K562 (cell line): Measurements from ENCODE around the gene PAX5. TPM values are rescaled to one million over a fixed set of nuclear protein-coding genes. Genes with fewer than 3 reads are reported as not detected.

Experiments used
- ATAC-seq: fragments of 200-7000 bp; cut with Tn5 transposase; 3 replicates; pipeline ENCODE4 v1.9.1; 2020; ENCODE audit warnings: moderate library complexity
- BruUV-seq: library from RNA; stranded (reverse); fragments of 400-500 nt; replicated peaks from 2 replicates; lab custom pipeline; 2021; lab: Mats Ljungman, UMichigan
- CTCF ChIA-PET: fragments of 300-600 bp; formaldehyde crosslinking; extraction: SDS; loops from one replicate; lab custom pipeline; 2021; ENCODE audit warnings: low intra/inter-chr PET ratio; lab: Yijun Ruan, JAX
- POLR2A ChIA-PET: fragments of 300-600, 350-650 bp; sonication (Branson Sonifier 250); formaldehyde crosslinking; extraction: SDS; loops from one replicate; lab custom pipeline; 2021; ENCODE audit warnings: antibody characterized with exemption, inconsistent platforms; lab: Yijun Ruan, JAX
- DNase-seq, 4 experiments: peaks; one replicate each; pipeline versions ENCODE4 v3.0.0 to v3.0.0-alpha.2; 2011 to 2018; ENCODE audit warnings: low spot score in 3 of 4, mixed read lengths in 3 of 4; ENCODE audit errors: extremely low read depth in 1 of 4
- FAIRE-seq: peaks from 2 replicates; lab custom pipeline; 2011; peaks lifted over from hg19 to GRCh38; lab: Jason Lieb, UNC
- H2AFZ ChIP-seq: 2 replicates; pipeline ENCODE4 v1.6.0; 2011; ENCODE audit warnings: low read depth, low read length, control low read depth, inconsistent platforms
- H3K27ac ChIP-seq: fragments of 200-600 bp; 3 replicates; pipeline ENCODE4 v1.8.0; 2011; ENCODE audit warnings: low read depth, mild to moderate bottlenecking, control low read depth, inconsistent platforms, low read length, moderate library complexity, mixed read lengths; ENCODE audit errors: extremely low read depth
- H3K27me3 ChIP-seq, 2 experiments: fragments of 300-600 bp in 1 of 2; 2 replicates in 1 of 2; 3 replicates in 1 of 2; pipeline versions ENCODE4 v1.6.0 to v1.8.0; 2011; ENCODE audit warnings: inconsistent platforms in 2 of 2, low read length in 2 of 2, mild to moderate bottlenecking in 1 of 2, mixed read lengths in 1 of 2, moderate library complexity in 1 of 2; ENCODE audit not compliant: control insufficient read depth in 2 of 2, insufficient read depth in 2 of 2
- H3K36me3 ChIP-seq: fragments of 300-600 bp; 3 replicates; pipeline ENCODE4 v1.8.0; 2011; ENCODE audit warnings: mild to moderate bottlenecking, low read length, inconsistent platforms; ENCODE audit not compliant: control insufficient read depth, insufficient read depth
- H3K4me1 ChIP-seq, 2 experiments: fragments of 200-600 bp in 1 of 2; replicated peaks in 1 of 2; 2 replicates in 1 of 2; 3 replicates in 1 of 2; pipeline versions ENCODE4 v1.5.1 to v1.8.0; 2011; ENCODE audit warnings: inconsistent platforms in 2 of 2, low read length in 2 of 2, mild to moderate bottlenecking in 1 of 2, mixed read lengths in 1 of 2, moderate library complexity in 1 of 2; ENCODE audit not compliant: control insufficient read depth in 2 of 2, insufficient read depth in 2 of 2
- H3K4me2 ChIP-seq: 2 replicates; pipeline ENCODE4 v1.6.1; 2011; ENCODE audit warnings: low read length, control low read depth, inconsistent platforms, mixed read lengths; ENCODE audit not compliant: insufficient read depth
- H3K4me3 ChIP-seq: fragments of 200-600 bp; sonication (generic), shearing (Covaris generic); 2 replicates; pipeline ENCODE4 v1.5.1; 2016; ENCODE audit warnings: control low read depth, inconsistent platforms
- H3K79me2 ChIP-seq: fragments of 200-600 bp; 3 replicates; pipeline ENCODE4 v1.8.0; 2011; ENCODE audit warnings: low read length, inconsistent platforms; ENCODE audit not compliant: control insufficient read depth, insufficient read depth
- H3K9ac ChIP-seq, 2 experiments: 2 replicates each; pipeline versions ENCODE4 v1.6.0 to v1.6.1; 2011; ENCODE audit warnings: low read depth in 2 of 2, low read length in 2 of 2, control low read depth in 1 of 2, inconsistent platforms in 1 of 2, mild to moderate bottlenecking in 1 of 2, mixed read lengths in 1 of 2; ENCODE audit not compliant: insufficient read depth in 1 of 2
- H3K9me1 ChIP-seq: one replicate; pipeline ENCODE4 v1.6.0; 2011; ENCODE audit warnings: inconsistent platforms, mild to moderate bottlenecking, low read length, moderate library complexity; ENCODE audit not compliant: control insufficient read depth, insufficient read depth
- H3K9me3 ChIP-seq: replicated peaks from 2 replicates; pipeline ENCODE4 v1.5.1; 2011; ENCODE audit warnings: low read depth, low read length, inconsistent platforms; ENCODE audit not compliant: control insufficient read depth, insufficient read depth
- H4K20me1 ChIP-seq: replicated peaks from 2 replicates; pipeline ENCODE4 v1.6.1; 2011; ENCODE audit warnings: low read length, inconsistent platforms, mixed read lengths; ENCODE audit not compliant: control insufficient read depth, insufficient read depth
- FOXA3 ChIP-seq, 2 experiments: fragments of 450-650 bp in 1 of 2; sonication (generic) in 1 of 2; formaldehyde crosslinking; IDR thresholded peaks in 1 of 2; conservative IDR thresholded peaks in 1 of 2; 2 replicates each; pipeline versions ENCODE4 v1.4.0 to v1.8.0; 2020 to 2022; ENCODE audit warnings: mild to moderate bottlenecking in 2 of 2, missing genetic modification reagents in 1 of 2
- HMGN3 ChIP-seq: IDR thresholded peaks from 2 replicates; pipeline ENCODE4 v1.6.1; 2011; ENCODE audit warnings: borderline replicate concordance, low read depth, mild to moderate bottlenecking, mixed read lengths, low read length; ENCODE audit not compliant: insufficient read length; ENCODE audit errors: extremely low read depth
- HNRNPLL ChIP-seq: fragments of 200-400 bp; formaldehyde crosslinking; IDR thresholded peaks from 2 replicates; pipeline ENCODE4 v1.6.1; 2017; ENCODE audit warnings: low read length, low read depth, mild to moderate bottlenecking; ENCODE audit not compliant: poor library complexity, severe bottlenecking
- JUNB ChIP-seq: fragments of 450-650 bp; formaldehyde crosslinking; conservative IDR thresholded peaks from 2 replicates; pipeline ENCODE4 v1.4.0; 2020; ENCODE audit warnings: mild to moderate bottlenecking
- POLR3A ChIP-seq: IDR thresholded peaks from 2 replicates; pipeline ENCODE4 v1.6.1; 2011; ENCODE audit warnings: borderline replicate concordance, mild to moderate bottlenecking, moderate library complexity; ENCODE audit not compliant: insufficient read length, insufficient read depth; ENCODE audit errors: extremely low read depth
- PPARD ChIP-seq: fragments of 250-450 bp; sonication (Bioruptor Pico); IDR thresholded peaks from 2 replicates; pipeline ENCODE4 v1.8.0; 2022; ENCODE audit warnings: inconsistent platforms, mild to moderate bottlenecking, moderate library complexity
- SMARCE1 ChIP-seq: fragments of 450-650 bp; IDR thresholded peaks from 2 replicates; pipeline ENCODE4 v1.7.1; 2016; ENCODE audit warnings: mild to moderate bottlenecking
- TOE1 ChIP-seq, 2 experiments: fragments of 450-650 bp in 1 of 2; sonication (generic) in 1 of 2; formaldehyde crosslinking in 1 of 2; IDR thresholded peaks; 2 replicates each; pipeline versions ENCODE4 v1.7.1 to v1.8.0; 2016 to 2022; ENCODE audit warnings: borderline replicate concordance in 2 of 2, mild to moderate bottlenecking in 2 of 2, antibody characterized with exemption in 1 of 2, inconsistent platforms in 1 of 2, low read depth in 1 of 2, missing genetic modification reagents in 1 of 2, moderate library complexity in 1 of 2
- YBX1 ChIP-seq: fragments of 450-650 bp; IDR thresholded peaks from 2 replicates; pipeline ENCODE4 v1.7.1; 2016; ENCODE audit warnings: mild to moderate bottlenecking
- ZNF174 ChIP-seq: fragments of 250-450 bp; sonication (Bioruptor Pico); IDR thresholded peaks from 2 replicates; pipeline ENCODE4 v1.4.0; 2020; ENCODE audit warnings: mild to moderate bottlenecking
- ZNF277 ChIP-seq: fragments of 250-450 bp; sonication (Bioruptor Pico); IDR thresholded peaks from 2 replicates; pipeline ENCODE4 v1.8.0; 2022; ENCODE audit warnings: inconsistent platforms, mild to moderate bottlenecking, moderate library complexity, borderline replicate concordance
- ZNF347 ChIP-seq: fragments of 450-650 bp; formaldehyde crosslinking; IDR thresholded peaks from 2 replicates; pipeline ENCODE4 v1.4.0; 2020; ENCODE audit warnings: low read depth, mild to moderate bottlenecking, moderate library complexity
- ZNF551 ChIP-seq: fragments of 250-450 bp; sonication (Bioruptor Pico); IDR thresholded peaks from 2 replicates; pipeline ENCODE4 v1.5.0; 2021; ENCODE audit warnings: mild to moderate bottlenecking, moderate library complexity
- ZNF584 ChIP-seq: fragments of 200-800 bp; sonication (Bioruptor generic); IDR thresholded peaks from 2 replicates; pipeline ENCODE4 v1.6.1; 2016; ENCODE audit warnings: low read depth, mild to moderate bottlenecking, missing genetic modification characterization, missing compliant biosample characterization
- ZNF644 ChIP-seq: fragments of 200-800 bp; sonication (Bioruptor generic); IDR thresholded peaks from 2 replicates; pipeline ENCODE4 v1.6.1; 2016; ENCODE audit warnings: low read depth, missing genetic modification characterization, missing compliant biosample characterization
- WGBS: fragments of 100-300 bp; shearing (Covaris generic); methylation state at CpG from one replicate; pipeline ENCODE4 v1.1.6; 2016; ENCODE audit warnings: low coverage, mixed read lengths; ENCODE audit not compliant: insufficient coverage; ENCODE audit errors: missing lambda C conversion rate; 5-methylcytosine and 5-hydroxymethylcytosine counted together
- in situ Hi-C: fragments of 300-500 bp; cut with MboI; formaldehyde crosslinking; loops from 4 replicates; pipeline ENCODE4 v1.15.0; 2018; ENCODE audit warnings: inconsistent platforms, mixed read lengths
- intact Hi-C: fragments of 100-400 bp; cut with micrococcal nuclease; formaldehyde crosslinking; loops from 2 replicates; pipeline ENCODE4 v1.14.2; 2022
- polyA plus RNA-seq, 8 experiments: library from polyadenylated mRNA; depleted of rRNA in 4 of 8; stranded (reverse) in 5 of 8; unstranded in 3 of 8; fragments of >200 nt; fragmentation: Nextera tagmentation in 2 of 8; fragmentation: Illumina TruSeq in 1 of 8; extraction: Ambion mirVana in 2 of 8; extraction: Trizol in 1 of 8; gene quantifications; 2 replicates each; pipeline versions ENCODE4 v1.2.1 to v1.2.3, GENCODE V29; 2011 to 2014; ENCODE audit warnings: inconsistent platforms in 1 of 8, missing spikeins in 1 of 8
- total RNA-seq, 7 experiments: library from RNA; depleted of rRNA in 6 of 7; stranded (reverse); fragments of >200 nt in 6 of 7; fragmentation: Illumina TruSeq in 2 of 7; extraction: Trizol in 2 of 7; gene quantifications; 2 replicates each; pipeline versions ENCODE4 v1.2.1 to v1.2.3, GENCODE V29; 2011 to 2021; ENCODE audit warnings: low replicate concordance in 1 of 7

Gene PAX5
- total and polyA plus RNA-seq, 9 of the 15 experiments (the other 6 are each of a cell fraction or from before 2014, with no cell fraction given): 0.03 to 0.09 TPM; not detected in 7

- Histone ChIP-seq H3K9me1 (no peaks in the 10 kb centered on the region), H3K79me2 (no peaks in the 10 kb centered on the region), H3K4me3 (no peak overlapping the region), H3K27ac (no peak overlapping the region), H3K4me2 (no peak overlapping the region), H3K27me3 (peaks cover 0 to 39% of the 10 kb centered on the region in 2 experiments; a peak in 2 of 5 replicates), H3K36me3 (no peaks in the 10 kb centered on the region), H3K9ac (no peak overlapping the region), H4K20me1 (no peaks in the 10 kb centered on the region), H2AFZ (no peak overlapping the region), H3K9me3 (no peaks in the 10 kb centered on the region), H3K4me1 (peaks cover 0 to 8% of the 10 kb centered on the region in 2 experiments; a peak in 3 of 5 replicates)
- ChIA-PET POLR2A (interaction anchor here (0.5 to 0.6 kb wide), 2 partner anchors 123 to 534 kb away, joined by 3 read pairs; no protein-coding TSS in a partner anchor), CTCF (no interaction called here)
- no peak for ATAC-seq
- WGBS: 26% methylated on average over 6 of the region's 12 CpGs
- BruUV-seq: no TSS peak
- no peak for DNase-seq
- TF ChIP-seq HMGN3: no peak
- TF ChIP-seq ZNF277 (CRISPR knock-in tag): no peak
- no peak for TF ChIP-seq SMARCE1
- no peak for TF ChIP-seq PPARD (CRISPR knock-in tag)
- TF ChIP-seq ZNF584: no peak
- no peak for TF ChIP-seq ZNF174
- TF ChIP-seq HNRNPLL: no peak
- TF ChIP-seq POLR3A: no peak
- TF ChIP-seq TOE1 (IDR thresholded peaks at IDR 0.05; ENCODE audit: borderline replicate concordance): no peak
- no peak for TF ChIP-seq TOE1 (CRISPR knock-in tag; IDR thresholded peaks at IDR 0.05; ENCODE audit: borderline replicate concordance, low read depth)
- no peak for TF ChIP-seq YBX1
- no peak for TF ChIP-seq FOXA3 (CRISPR knock-in tag; conservative IDR thresholded peaks at IDR 0.05 in 1 of 2, IDR thresholded peaks at IDR 0.05 in 1 of 2)
- no peak for TF ChIP-seq ZNF644 (tag)
- TF ChIP-seq ZNF551: no peak
- no peak for TF ChIP-seq JUNB (CRISPR knock-in tag)
- no peak for TF ChIP-seq ZNF347
- in situ Hi-C loops (no loop called here), intact Hi-C loops (no loop called here)
- no peak for FAIRE-seq
Observed at GRCh38 chr9:36880075-36880474, 154.0 kb downstream of the PAX5 start.
